Glutamatergic neuron (in vitro differentiated cells): Measurements from ENCODE around the gene CYP2D6. TPM values are rescaled to one million over a fixed set of nuclear protein-coding genes. Genes with fewer than 3 reads are reported as not detected.
"Not testable (repeated sequence)": the region's sequence is repeated elsewhere in the genome, so short reads cannot be mapped to it uniquely, and the experiment has no call there.

Experiments
- DNase-seq: peaks from one replicate; pipeline ENCODE4 v3.0.0; 2022
- H3K27ac Mint-ChIP-seq: one replicate; pipeline ENCODE4 v1.8.0; 2020; ENCODE audit warnings: mild to moderate bottlenecking, mixed read lengths, inconsistent platforms; ENCODE audit not compliant: unreplicated experiment
- H3K27me3 Mint-ChIP-seq: one replicate; pipeline ENCODE4 v1.8.0; 2020; ENCODE audit warnings: mild to moderate bottlenecking, moderate library complexity, mixed read lengths, inconsistent platforms; ENCODE audit not compliant: unreplicated experiment
- H3K36me3 Mint-ChIP-seq: one replicate; pipeline ENCODE4 v1.8.0; 2020; ENCODE audit warnings: mild to moderate bottlenecking, mixed read lengths, inconsistent platforms; ENCODE audit not compliant: unreplicated experiment
- H3K4me1 Mint-ChIP-seq: one replicate; pipeline ENCODE4 v1.8.0; 2020; ENCODE audit warnings: mild to moderate bottlenecking, low read depth, mixed read lengths, inconsistent platforms; ENCODE audit not compliant: unreplicated experiment
- H3K4me3 Mint-ChIP-seq: one replicate; pipeline ENCODE4 v1.8.0; 2020; ENCODE audit warnings: mild to moderate bottlenecking, mixed read lengths, inconsistent platforms; ENCODE audit not compliant: unreplicated experiment
- H3K9me3 Mint-ChIP-seq: one replicate; pipeline ENCODE4 v1.8.0; 2020; ENCODE audit warnings: mild to moderate bottlenecking, moderate library complexity, mixed read lengths, inconsistent platforms; ENCODE audit not compliant: unreplicated experiment
- CTCF ChIP-seq: fragments of 200-600 bp; sonication (generic); IDR thresholded peaks from one replicate; pipeline ENCODE4 v1.5.0; 2021; ENCODE audit not compliant: partially characterized antibody, unreplicated experiment
- total RNA-seq: library from RNA; stranded (reverse); fragmentation: NEBNext Ultra II Directional; extraction: Animal tissue kit (Norgen Biotek cat#: 25700); gene quantifications from one replicate; pipeline ENCODE4 v1.2.1, GENCODE V29; 2021; ENCODE audit not compliant: unreplicated experiment

Gene CYP2D6
- total RNA-seq, 1 donor from 2014 or later = 15.9 TPM

- Mint-ChIP-seq H3K27ac (no peak overlapping the region), H3K27me3 (peaks cover 4% of the 10 kb centered on the region), H3K4me3 (no peak overlapping the region), H3K36me3 (peaks cover 6% of the 10 kb centered on the region), H3K9me3 (peaks cover under 1% of the 10 kb centered on the region), H3K4me1 (no peaks in the 10 kb centered on the region)
- TF ChIP-seq CTCF = no peak
- DNase-seq = no peak
These were observed 12.3 kb upstream of the CYP2D6 start for GRCh38 chr22:42142771-42143461.

- not testable (repeated sequence) for H3K9me3 Mint-ChIP-seq, H3K27me3 Mint-ChIP-seq, H3K4me1 Mint-ChIP-seq, DNase-seq, H3K36me3 Mint-ChIP-seq, H3K4me3 Mint-ChIP-seq, H3K27ac Mint-ChIP-seq
These were observed 10.9 kb upstream of the CYP2D6 start for GRCh38 chr22:42141307-42142057.

- DNase-seq, H3K4me1 Mint-ChIP-seq, H3K27ac Mint-ChIP-seq, H3K4me3 Mint-ChIP-seq, H3K9me3 Mint-ChIP-seq, H3K36me3 Mint-ChIP-seq, H3K27me3 Mint-ChIP-seq: not testable (repeated sequence)
These were observed 9.5 kb upstream of the CYP2D6 start for GRCh38 chr22:42140153-42140552.

GRCh38 chr22:42139508-42139907, 8.9 kb upstream of the CYP2D6 start:
- not testable (repeated sequence) for H3K4me3 Mint-ChIP-seq, H3K4me1 Mint-ChIP-seq, H3K27me3 Mint-ChIP-seq, DNase-seq, H3K36me3 Mint-ChIP-seq, H3K9me3 Mint-ChIP-seq, H3K27ac Mint-ChIP-seq

- no peaks in the 10 kb centered on the region for H3K9me3 Mint-ChIP-seq
These were observed 8.4 kb upstream of the CYP2D6 start for GRCh38 chr22:42138972-42139371.

GRCh38 chr22:42138122-42138770, 7.6 kb upstream of the CYP2D6 start:
- Mint-ChIP-seq H3K27ac (no peak overlapping the region), H3K4me3 (no peak overlapping the region), H3K27me3 (peaks cover 2% of the 10 kb centered on the region), H3K9me3 (peaks cover 2% of the 10 kb centered on the region), H3K36me3 (peaks cover 6% of the 10 kb centered on the region), H3K4me1 (peaks cover 5% of the 10 kb centered on the region)
- no peak for DNase-seq
- TF ChIP-seq CTCF = no peak

More at GRCh38 chr22:42138972-42139371, 8.4 kb upstream of the CYP2D6 start:
- H3K4me1 Mint-ChIP-seq = peaks cover 5% of the 10 kb centered on the region
- peaks cover 5% of the 10 kb centered on the region for H3K36me3 Mint-ChIP-seq
- peaks cover under 1% of the 10 kb centered on the region for H3K27me3 Mint-ChIP-seq
- H3K27ac Mint-ChIP-seq = no peak overlapping the region
- no peak overlapping the region for H3K4me3 Mint-ChIP-seq
- no peak for TF ChIP-seq CTCF
- DNase-seq = no peak

- H3K4me3 Mint-ChIP-seq, H3K27ac Mint-ChIP-seq, H3K4me1 Mint-ChIP-seq, DNase-seq, H3K27me3 Mint-ChIP-seq: not testable (repeated sequence)
- peaks cover 16% of the 10 kb centered on the region for H3K36me3 Mint-ChIP-seq
- H3K9me3 Mint-ChIP-seq = peaks cover 12% of the 10 kb centered on the region
These were observed 5.1 kb upstream of the CYP2D6 start for GRCh38 chr22:42135688-42136087.
